HEK293 (cell line): ENCODE data around the gene CHST14.

Experiments
- AEBP2 ChIP-seq: fragments of 450-650 bp; formaldehyde crosslinking; IDR thresholded peaks from 2 replicates; pipeline ENCODE4 v1.5.1; 2016; ENCODE audit warnings: missing biosample characterization, missing genetic modification characterization, borderline replicate concordance
- HOXA7 ChIP-seq: sonication (generic); formaldehyde crosslinking; IDR thresholded peaks from 2 replicates; pipeline ENCODE4 v1.8.1; 2022; ENCODE audit warnings: missing genetic modification reagents, borderline replicate concordance
- KLF10 ChIP-seq: fragments of 450-650 bp; IDR thresholded peaks from 2 replicates; pipeline ENCODE4 v1.5.1; 2018; ENCODE audit warnings: missing biosample characterization, mild to moderate bottlenecking, missing genetic modification characterization
- PBX3 ChIP-seq: sonication (generic); formaldehyde crosslinking; IDR thresholded peaks from 2 replicates; pipeline ENCODE4 v1.8.1; 2022; ENCODE audit warnings: mild to moderate bottlenecking, moderate library complexity, missing genetic modification reagents
- PRDM10 ChIP-seq: fragments of 450-650 bp; formaldehyde crosslinking; IDR thresholded peaks from 2 replicates; pipeline ENCODE4 v1.5.1; 2016; ENCODE audit warnings: missing biosample characterization, missing genetic modification characterization
- TCF7L2 ChIP-seq: IDR thresholded peaks from 2 replicates; pipeline ENCODE4 v1.6.1; 2011; ENCODE audit warnings: low read depth, mild to moderate bottlenecking, inconsistent platforms, low read length, moderate library complexity, borderline replicate concordance
- ZBTB7A ChIP-seq: fragments of 450-650 bp; formaldehyde crosslinking; IDR thresholded peaks from 2 replicates; pipeline ENCODE4 v1.5.1; 2016; ENCODE audit warnings: low read depth, missing biosample characterization, missing genetic modification characterization
- ZFP69B ChIP-seq: fragments of 450-650 bp; formaldehyde crosslinking; IDR thresholded peaks from 2 replicates; pipeline ENCODE4 v1.5.1; 2016; ENCODE audit warnings: missing biosample characterization, missing genetic modification characterization
- ZNF174 ChIP-seq: fragments of 450-650 bp; formaldehyde crosslinking; IDR thresholded peaks from 2 replicates; pipeline ENCODE4 v1.5.0; 2017; ENCODE audit warnings: missing biosample characterization, mild to moderate bottlenecking, missing genetic modification characterization
- ZNF18 ChIP-seq: fragments of 450-650 bp; formaldehyde crosslinking; IDR thresholded peaks from 2 replicates; pipeline ENCODE4 v1.5.1; 2016; ENCODE audit warnings: missing biosample characterization, missing genetic modification characterization
- ZNF184 ChIP-seq: fragments of 450-650 bp; IDR thresholded peaks from 2 replicates; pipeline ENCODE4 v1.5.1; 2018; ENCODE audit warnings: missing biosample characterization, mild to moderate bottlenecking, missing genetic modification characterization
- ZNF24 ChIP-seq: fragments of 450-650 bp; formaldehyde crosslinking; IDR thresholded peaks from 2 replicates; pipeline ENCODE4 v1.5.1; 2016; ENCODE audit warnings: missing biosample characterization, missing genetic modification characterization
- ZNF404 ChIP-seq: fragments of 450-650 bp; formaldehyde crosslinking; IDR thresholded peaks from 2 replicates; pipeline ENCODE4 v1.5.1; 2017; ENCODE audit warnings: missing biosample characterization, missing genetic modification characterization
- ZNF488 ChIP-seq: fragments of 450-650 bp; formaldehyde crosslinking; IDR thresholded peaks from 2 replicates; pipeline ENCODE4 v1.5.1; 2016; ENCODE audit warnings: missing biosample characterization, missing genetic modification characterization
- ZNF529 ChIP-seq: fragments of 450-650 bp; formaldehyde crosslinking; IDR thresholded peaks from 2 replicates; pipeline ENCODE4 v1.5.1; 2017; ENCODE audit warnings: missing genetic modification characterization, missing biosample characterization; ENCODE audit not compliant: insufficient replicate concordance
- ZNF560 ChIP-seq: fragments of 450-650 bp; formaldehyde crosslinking; IDR thresholded peaks from 2 replicates; pipeline ENCODE4 v1.5.1; 2017; ENCODE audit warnings: missing biosample characterization, missing genetic modification characterization, borderline replicate concordance
- ZNF561 ChIP-seq: fragments of 450-650 bp; IDR thresholded peaks from 2 replicates; pipeline ENCODE4 v1.5.1; 2018; ENCODE audit warnings: missing biosample characterization, missing genetic modification characterization, borderline replicate concordance
- ZNF580 ChIP-seq: fragments of 450-650 bp; formaldehyde crosslinking; IDR thresholded peaks from 2 replicates; pipeline ENCODE4 v1.5.1; 2016; ENCODE audit warnings: missing biosample characterization, missing genetic modification characterization
- ZNF623 ChIP-seq: fragments of 450-650 bp; formaldehyde crosslinking; IDR thresholded peaks from 2 replicates; pipeline ENCODE4 v1.5.1; 2016; ENCODE audit warnings: missing biosample characterization, missing genetic modification characterization
- ZNF629 ChIP-seq: fragments of 450-650 bp; formaldehyde crosslinking; IDR thresholded peaks from 2 replicates; pipeline ENCODE4 v1.5.1; 2017; ENCODE audit warnings: missing biosample characterization, missing genetic modification characterization
- ZNF76 ChIP-seq: fragments of 450-650 bp; formaldehyde crosslinking; IDR thresholded peaks from 2 replicates; pipeline ENCODE4; 2016; ENCODE audit warnings: low read depth, missing biosample characterization, missing genetic modification characterization, borderline replicate concordance
- ZSCAN5A ChIP-seq: fragments of 450-650 bp; formaldehyde crosslinking; IDR thresholded peaks from 2 replicates; pipeline ENCODE4 v1.5.1; 2016; ENCODE audit warnings: missing biosample characterization, missing genetic modification characterization

Gene CHST14

GRCh38 chr15:40506964-40507571 is 36.3 kb downstream of the CHST14 start (continued):
- TF ChIP-seq ZNF18 = peak; percentile 59; the same call in 1 of the 2 replicates
- no peak for TF ChIP-seq ZNF580 (tag by site-specific recombination)
- no peak for TF ChIP-seq ZNF623 (tag by site-specific recombination)
- no peak for TF ChIP-seq ZNF404 (tag by site-specific recombination)
- TF ChIP-seq ZBTB7A (tag by site-specific recombination) = no peak
- no peak for TF ChIP-seq ZSCAN5A (tag by site-specific recombination)
- TF ChIP-seq ZNF529 (tag by site-specific recombination) = no peak
- TF ChIP-seq PBX3 (CRISPR knock-in tag) = no peak
- TF ChIP-seq ZNF629 (tag by site-specific recombination) = no peak
- TF ChIP-seq HOXA7 (CRISPR knock-in tag) = no peak
- TF ChIP-seq ZNF561 (tag by site-specific recombination) = peak; percentile 47; the same call in 1 of the 2 replicates
- TF ChIP-seq KLF10 = no peak
- no peak for TF ChIP-seq PRDM10 (tag by site-specific recombination)
- TF ChIP-seq AEBP2 = no peak
- TF ChIP-seq ZNF488 (tag by site-specific recombination) = no peak
- no peak for TF ChIP-seq ZNF560 (tag by site-specific recombination)
- TF ChIP-seq ZNF174 (tag by site-specific recombination) = no peak
- no peak for TF ChIP-seq ZNF24 (tag by site-specific recombination)
- TF ChIP-seq ZFP69B (tag by site-specific recombination) = no peak
- no peak for TF ChIP-seq ZNF184
- no peak for TF ChIP-seq TCF7L2
- TF ChIP-seq ZNF76 (tag by site-specific recombination) = no peak
